ENCODE results near the gene VAMP8.

VAMP8 gene

DNA sequence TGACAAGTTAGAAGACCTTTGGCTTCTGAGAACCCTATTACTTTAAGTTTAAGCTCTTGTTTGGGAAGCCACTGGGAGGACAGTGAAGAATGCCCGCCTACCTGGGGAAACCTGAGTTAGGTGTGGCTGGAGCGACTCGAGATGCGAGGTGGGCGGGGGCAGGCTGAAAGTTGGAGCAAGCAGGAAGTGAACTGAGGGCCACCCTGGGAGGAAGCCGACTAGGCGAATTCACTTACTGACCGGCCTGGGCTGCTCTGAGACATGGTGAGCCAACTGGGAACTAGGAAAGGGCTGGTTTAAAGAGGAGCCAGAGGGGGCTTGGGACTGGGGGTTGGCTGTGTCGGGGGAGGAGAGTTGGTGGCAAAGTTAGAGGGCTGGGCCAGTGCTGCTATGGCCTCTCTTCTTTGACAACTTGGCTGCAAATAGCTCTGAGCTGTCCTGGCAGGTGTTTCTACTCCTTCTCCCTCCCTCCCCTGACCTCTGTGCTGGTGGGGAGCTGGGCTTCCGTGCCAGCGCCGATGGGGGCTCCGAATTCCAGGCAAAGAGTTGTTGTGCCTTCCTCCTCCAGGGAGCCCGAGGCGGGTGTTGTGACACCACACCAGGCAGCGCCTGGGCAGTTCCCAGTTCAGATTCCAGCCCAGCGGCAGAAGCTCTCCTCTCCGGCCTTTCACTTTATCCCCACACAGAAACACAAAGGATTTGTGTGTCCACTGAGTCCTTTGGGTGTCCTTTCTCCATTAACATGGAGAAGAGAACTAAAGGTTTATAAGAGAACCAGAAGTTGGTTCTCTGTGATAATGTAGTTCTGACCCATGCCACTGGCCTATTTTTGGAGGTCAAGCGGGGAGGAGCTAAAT is at the start of gene VAMP8:
Gene VAMP8 (plus strand): TSS at position 201 of the 857 bp plus-strand sequence. CDS start 61 bp downstream, at position 262.
- TF ChIP-seq LEF1 (IDR thresholded peaks at IDR 0.05; ENCODE audit: borderline replicate concordance) (no peak), FOXM1 (IDR thresholded peaks at IDR 0.05; ENCODE audit: borderline replicate concordance) (no peak), CTBP1 (IDR thresholded peaks at IDR 0.05; ENCODE audit: borderline replicate concordance) (no peak), TARDBP (IDR thresholded peaks at IDR 0.05) (no peak), ZNF384 (IDR thresholded peaks at IDR 0.05) (no peak), PKNOX1 (IDR thresholded peaks at IDR 0.05) (no peak), ELF4 (IDR thresholded peaks at IDR 0.05) (no peak), ARNT (IDR thresholded peaks at IDR 0.05) (no peak), SP1 (IDR thresholded peaks at IDR 0.05) (no peak), HDGF (IDR thresholded peaks at IDR 0.05; ENCODE audit: borderline replicate concordance) (no peak), NFRKB (IDR thresholded peaks at IDR 0.05) (no peak), FOXK2 (IDR thresholded peaks at IDR 0.05) (no peak), BHLHE40 (IDR thresholded peaks at IDR 0.05; ENCODE audit: borderline replicate concordance) (no peak), SUZ12 (IDR thresholded peaks at IDR 0.05) (no peak), L3MBTL2 (conservative IDR thresholded peaks at IDR 0.05) (no peak), FOXA1 (IDR thresholded peaks at IDR 0.05) (no peak)
- no peak for DNase-seq (ENCODE audit: extremely low spot score)
- CTCF ChIA-PET: interaction anchor here (0.6 kb wide), 2 partner anchors 26 to 36 kb away, joined by 3 to 4 read pairs; no protein-coding TSS in a partner anchor
- POLR2A ChIA-PET: interaction anchor here (0.6 to 3.0 kb wide), 7 partner anchors 17 to 159 kb away, joined by 3 to 14 read pairs (median 4); partner anchors contain the start of genes C2orf68 and RNF181

- ChIA-PET POLR2A (interaction anchor here (1.6 kb wide), 1 partner anchor 9 kb away, joined by 5 read pairs; no protein-coding TSS in a partner anchor), CTCF (no interaction called here)
- no peak for DNase-seq (ENCODE audit: extremely low spot score)
Observed at GRCh38 chr2:85527787-85528186, 49.6 kb upstream of the VAMP8 start.

DNA sequence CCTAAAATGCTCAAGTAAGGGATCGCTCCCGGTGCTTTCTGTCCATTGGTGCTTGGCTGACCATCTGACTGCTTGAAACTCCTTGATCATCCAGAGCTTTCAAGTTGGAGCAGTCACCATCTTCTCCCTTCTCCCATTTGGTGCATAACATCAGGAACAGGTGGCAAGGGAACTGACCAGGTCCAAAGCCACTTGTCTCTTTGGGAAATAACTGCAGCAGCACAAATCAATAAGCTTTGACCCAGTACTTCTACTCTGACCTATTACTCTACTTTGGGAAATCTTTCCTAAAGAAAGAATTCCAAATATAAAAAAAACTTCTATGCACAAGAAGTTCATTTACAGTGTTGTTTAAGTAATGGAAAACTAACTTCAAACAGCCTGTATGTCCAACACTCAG is 49.0 kb upstream of the VAMP8 start:
- POLR2A ChIA-PET: interaction anchor here (1.6 kb wide), 1 partner anchor 9 kb away, joined by 5 read pairs; no protein-coding TSS in a partner anchor
- TF ChIP-seq PKNOX1 (IDR thresholded peaks at IDR 0.05) (no peak), NFRKB (IDR thresholded peaks at IDR 0.05) (no peak), ARNT (IDR thresholded peaks at IDR 0.05) (no peak), L3MBTL2 (conservative IDR thresholded peaks at IDR 0.05) (no peak), HDGF (IDR thresholded peaks at IDR 0.05; ENCODE audit: borderline replicate concordance) (no peak), TARDBP (IDR thresholded peaks at IDR 0.05) (no peak), SP1 (IDR thresholded peaks at IDR 0.05) (no peak), BHLHE40 (IDR thresholded peaks at IDR 0.05; ENCODE audit: borderline replicate concordance) (no peak), FOXK2 (IDR thresholded peaks at IDR 0.05) (no peak), CTBP1 (IDR thresholded peaks at IDR 0.05; ENCODE audit: borderline replicate concordance) (no peak)
- no peak for DNase-seq (ENCODE audit: extremely low spot score)
- CTCF ChIA-PET: no interaction called here

More at GRCh38 chr2:85527787-85528186, 49.6 kb upstream of the VAMP8 start:
- TF ChIP-seq ELF4 (IDR thresholded peaks at IDR 0.05) (no peak), BHLHE40 (IDR thresholded peaks at IDR 0.05; ENCODE audit: borderline replicate concordance) (no peak), HDGF (IDR thresholded peaks at IDR 0.05; ENCODE audit: borderline replicate concordance) (no peak), ZNF384 (IDR thresholded peaks at IDR 0.05) (no peak), FOXK2 (IDR thresholded peaks at IDR 0.05) (no peak), SUZ12 (IDR thresholded peaks at IDR 0.05) (no peak), ARNT (IDR thresholded peaks at IDR 0.05) (no peak), FOXM1 (IDR thresholded peaks at IDR 0.05; ENCODE audit: borderline replicate concordance) (no peak), FOXA1 (IDR thresholded peaks at IDR 0.05) (no peak), TARDBP (IDR thresholded peaks at IDR 0.05) (no peak), PKNOX1 (IDR thresholded peaks at IDR 0.05) (no peak), CTBP1 (IDR thresholded peaks at IDR 0.05; ENCODE audit: borderline replicate concordance) (no peak), LEF1 (IDR thresholded peaks at IDR 0.05; ENCODE audit: borderline replicate concordance) (no peak), SP1 (IDR thresholded peaks at IDR 0.05) (no peak), NFRKB (IDR thresholded peaks at IDR 0.05) (no peak)

GRCh38 chr2:85529809-85530208 is 47.6 kb upstream of the VAMP8 start:
- DNase-seq (ENCODE audit: extremely low spot score): no peak
- no peak for TF ChIP-seq TARDBP (IDR thresholded peaks at IDR 0.05)
- CTCF ChIA-PET: no interaction called here
- POLR2A ChIA-PET: interaction anchor here (1.7 kb wide), 1 partner anchor 9 kb away, joined by 3 read pairs; the partner anchor contains the start of gene MAT2A

- CTCF ChIA-PET: interaction anchor here (0.6 kb wide), 1 partner anchor 642 kb away, joined by 5 read pairs; no protein-coding TSS in a partner anchor
- POLR2A ChIA-PET: interaction anchor here (0.7 kb wide), 1 partner anchor 62 kb away, joined by 3 read pairs; no protein-coding TSS in a partner anchor
- TF ChIP-seq SUZ12 (IDR thresholded peaks at IDR 0.05): no peak
- no peak for DNase-seq (ENCODE audit: extremely low spot score)
Observed at GRCh38 chr2:85531589-85531988, 45.8 kb upstream of the VAMP8 start.

DNA sequence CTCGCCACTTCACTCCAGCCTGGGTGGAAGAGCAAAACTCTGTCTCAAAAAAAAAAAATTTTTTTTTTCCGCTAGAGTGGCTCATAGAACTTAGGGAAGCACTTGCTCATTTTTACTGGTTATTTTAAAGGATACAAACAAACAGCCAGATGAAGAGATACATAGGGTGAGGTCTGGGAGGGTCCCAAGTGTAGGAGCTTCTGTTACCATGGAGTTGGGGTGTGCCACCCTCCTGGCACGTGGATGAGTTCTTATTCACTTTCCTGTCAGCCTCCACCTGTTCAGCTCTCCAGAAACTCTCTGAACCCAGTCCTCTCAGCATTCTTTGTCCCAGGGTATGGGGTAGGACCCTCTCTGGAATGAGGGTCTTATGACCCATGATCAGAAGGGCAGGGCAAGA is 43.3 kb upstream of the VAMP8 start:
- ChIA-PET POLR2A (interaction anchor here (1.5 to 3.0 kb wide), 3 partner anchors 10 to 61 kb away, joined by 4 to 13 read pairs (median 5); partner anchors contain the start of gene RNF181), CTCF (interaction anchor here (0.7 kb wide), 1 partner anchor 169 kb away, joined by 3 read pairs; no protein-coding TSS in a partner anchor)
- TF ChIP-seq PKNOX1 (IDR thresholded peaks at IDR 0.05) (no peak), ARNT (IDR thresholded peaks at IDR 0.05) (no peak), TARDBP (IDR thresholded peaks at IDR 0.05) (no peak), NFRKB (IDR thresholded peaks at IDR 0.05) (no peak), ZNF384 (IDR thresholded peaks at IDR 0.05) (no peak), FOXM1 (IDR thresholded peaks at IDR 0.05; ENCODE audit: borderline replicate concordance) (no peak), HDGF (IDR thresholded peaks at IDR 0.05; ENCODE audit: borderline replicate concordance) (no peak), FOXK2 (IDR thresholded peaks at IDR 0.05) (no peak), ELF4 (IDR thresholded peaks at IDR 0.05) (no peak), FOXA1 (IDR thresholded peaks at IDR 0.05) (no peak)
- DNase-seq (ENCODE audit: extremely low spot score): no peak
